ENCODE measurements around the gene MRPL12. TPM values are rescaled to one million over a fixed set of nuclear protein-coding genes. Genes with fewer than 3 reads are reported as not detected.
"Not testable (repeated sequence)": the region's sequence is repeated elsewhere in the genome, so short reads cannot be mapped to it uniquely, and the experiment has no call there.

Gene MRPL12
- total RNA-seq, 1 experiment from 2014 or later: 108 TPM

DNA sequence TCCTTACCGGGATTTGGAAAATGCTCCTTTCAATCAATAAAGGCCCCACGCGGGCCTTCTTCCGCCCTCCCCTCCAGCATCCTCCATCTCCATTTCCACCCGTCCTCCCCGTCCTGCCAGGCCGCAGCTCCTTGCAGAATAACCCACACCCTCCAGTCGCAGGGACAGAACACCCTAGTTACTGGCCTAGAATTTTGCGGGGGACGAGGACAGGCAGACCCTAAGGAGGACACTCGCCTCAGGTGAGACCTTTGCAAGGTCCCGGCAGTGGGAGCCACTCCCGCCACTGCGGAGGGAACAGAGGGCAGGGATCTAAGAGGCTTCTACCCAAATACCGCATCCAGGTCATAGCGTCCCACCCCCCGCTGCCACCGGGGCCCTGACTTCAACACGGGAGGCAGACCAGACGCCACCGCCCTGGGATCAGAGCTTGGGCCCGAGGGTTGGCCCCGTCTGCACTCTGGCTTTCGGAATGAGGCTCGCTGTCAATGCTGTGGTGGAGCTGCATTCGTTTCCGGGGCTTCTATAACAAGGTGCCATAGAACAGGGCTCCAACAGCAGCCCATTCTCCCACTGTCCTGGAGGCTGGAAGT is 35.7 kb downstream of the MRPL12 start:
- TF ChIP-seq EZH2phosphoT487 (IDR thresholded peaks at IDR 0.05; ENCODE audit: borderline replicate concordance, low read length) (no peak), EZH2 (IDR thresholded peaks at IDR 0.05; ENCODE audit: low read length, unreplicated experiment) (no peak)
- TF ChIP-seq, protein P1, sequence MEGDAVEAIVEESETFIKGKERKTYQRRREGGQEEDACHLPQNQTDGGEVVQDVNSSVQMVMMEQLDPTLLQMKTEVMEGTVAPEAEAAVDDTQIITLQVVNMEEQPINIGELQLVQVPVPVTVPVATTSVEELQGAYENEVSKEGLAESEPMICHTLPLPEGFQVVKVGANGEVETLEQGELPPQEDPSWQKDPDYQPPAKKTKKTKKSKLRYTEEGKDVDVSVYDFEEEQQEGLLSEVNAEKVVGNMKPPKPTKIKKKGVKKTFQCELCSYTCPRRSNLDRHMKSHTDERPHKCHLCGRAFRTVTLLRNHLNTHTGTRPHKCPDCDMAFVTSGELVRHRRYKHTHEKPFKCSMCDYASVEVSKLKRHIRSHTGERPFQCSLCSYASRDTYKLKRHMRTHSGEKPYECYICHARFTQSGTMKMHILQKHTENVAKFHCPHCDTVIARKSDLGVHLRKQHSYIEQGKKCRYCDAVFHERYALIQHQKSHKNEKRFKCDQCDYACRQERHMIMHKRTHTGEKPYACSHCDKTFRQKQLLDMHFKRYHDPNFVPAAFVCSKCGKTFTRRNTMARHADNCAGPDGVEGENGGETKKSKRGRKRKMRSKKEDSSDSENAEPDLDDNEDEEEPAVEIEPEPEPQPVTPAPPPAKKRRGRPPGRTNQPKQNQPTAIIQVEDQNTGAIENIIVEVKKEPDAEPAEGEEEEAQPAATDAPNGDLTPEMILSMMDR (conservative IDR thresholded peaks at IDR 0.05; ENCODE audit: low read depth, low read length): no peak
- Histone ChIP-seq H3K36me3 (ENCODE audit: low read depth, low read length) (no peaks in the 10 kb centered on the region), H3K9ac (ENCODE audit: low read length) (no peak overlapping the region), H4K20me1 (ENCODE audit: low read length) (no peaks in the 10 kb centered on the region), H3K9me3 (ENCODE audit: low read length) (no peaks in the 10 kb centered on the region), H3K79me2 (ENCODE audit: low read length) (no peaks in the 10 kb centered on the region), H3K4me2 (ENCODE audit: low read length) (no peak overlapping the region), H2AFZ (ENCODE audit: low read length) (no peak overlapping the region), H3K27me3 (ENCODE audit: low read length) (no peaks in the 10 kb centered on the region), H3K9me2 (replicated peaks; ENCODE audit: low read length) (no peaks in the 10 kb centered on the region), H3F3A (ENCODE audit: low read length, unreplicated experiment) (no peaks in the 10 kb centered on the region), H3K4me1 (ENCODE audit: insufficient read depth, low read length) (peaks cover 23% of the 10 kb centered on the region), H3K4me3 (ENCODE audit: low read length) (no peak overlapping the region), H3K27ac (ENCODE audit: low read length) (no peak overlapping the region)
- ChIA-PET CTCF (interaction anchor here (0.6 kb wide), 1 partner anchor 112 kb away, joined by 5 read pairs; no protein-coding TSS in a partner anchor), POLR2A (ENCODE audit: unreplicated experiment) (interaction anchor here (0.7 kb wide), 1 partner anchor 77 kb away, joined by 11 read pairs; no protein-coding TSS in a partner anchor)
- DNase-seq (no peak), ATAC-seq (no peak)
- no TSS peak for BruUV-seq (replicated peaks)
- intact Hi-C loops (cut with micrococcal nuclease): no loop called here

DNA sequence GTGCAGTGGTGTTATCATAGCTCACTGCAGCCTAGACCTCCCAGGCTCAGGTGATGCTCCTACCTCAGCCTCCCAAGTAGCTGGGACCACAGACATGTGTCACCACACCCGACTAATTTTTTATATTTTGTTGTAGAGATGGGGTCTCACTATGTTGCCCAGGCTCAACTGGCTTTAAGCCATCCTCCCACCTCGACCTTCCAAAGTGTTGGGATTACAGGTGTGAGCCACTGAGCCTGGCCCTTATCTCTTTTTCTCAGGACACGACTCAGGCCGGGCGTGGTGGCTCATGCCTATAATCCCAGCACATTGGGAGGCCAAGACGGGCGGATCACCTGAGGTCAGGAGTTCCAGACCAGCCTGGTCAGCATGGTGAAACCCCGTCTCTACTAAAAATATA is 36.4 kb downstream of the MRPL12 start:
- ChIA-PET CTCF (interaction anchor here (0.6 kb wide), 2 partner anchors 55 to 111 kb away, joined by 3 to 5 read pairs; no protein-coding TSS in a partner anchor), POLR2A (ENCODE audit: unreplicated experiment) (interaction anchor here (0.7 kb wide), 1 partner anchor 76 kb away, joined by 11 read pairs; no protein-coding TSS in a partner anchor)
- H2AFZ ChIP-seq (ENCODE audit: low read length); DNase-seq; BruUV-seq (replicated peaks); H3K79me2 ChIP-seq (ENCODE audit: low read length); H3K36me3 ChIP-seq (ENCODE audit: low read depth, low read length); H3K4me2 ChIP-seq (ENCODE audit: low read length); H3K9ac ChIP-seq (ENCODE audit: low read length); H3F3A ChIP-seq (ENCODE audit: low read length, unreplicated experiment); H3K27me3 ChIP-seq (ENCODE audit: low read length); ATAC-seq; H3K9me2 ChIP-seq (replicated peaks; ENCODE audit: low read length); H3K27ac ChIP-seq (ENCODE audit: low read length); intact Hi-C loops (cut with micrococcal nuclease); H3K4me3 ChIP-seq (ENCODE audit: low read length); H4K20me1 ChIP-seq (ENCODE audit: low read length); H3K9me3 ChIP-seq (ENCODE audit: low read length): not testable (repeated sequence)
- H3K4me1 ChIP-seq (ENCODE audit: insufficient read depth, low read length): peaks cover 16% of the 10 kb centered on the region; the same call in 1 of the 2 replicates

DNA sequence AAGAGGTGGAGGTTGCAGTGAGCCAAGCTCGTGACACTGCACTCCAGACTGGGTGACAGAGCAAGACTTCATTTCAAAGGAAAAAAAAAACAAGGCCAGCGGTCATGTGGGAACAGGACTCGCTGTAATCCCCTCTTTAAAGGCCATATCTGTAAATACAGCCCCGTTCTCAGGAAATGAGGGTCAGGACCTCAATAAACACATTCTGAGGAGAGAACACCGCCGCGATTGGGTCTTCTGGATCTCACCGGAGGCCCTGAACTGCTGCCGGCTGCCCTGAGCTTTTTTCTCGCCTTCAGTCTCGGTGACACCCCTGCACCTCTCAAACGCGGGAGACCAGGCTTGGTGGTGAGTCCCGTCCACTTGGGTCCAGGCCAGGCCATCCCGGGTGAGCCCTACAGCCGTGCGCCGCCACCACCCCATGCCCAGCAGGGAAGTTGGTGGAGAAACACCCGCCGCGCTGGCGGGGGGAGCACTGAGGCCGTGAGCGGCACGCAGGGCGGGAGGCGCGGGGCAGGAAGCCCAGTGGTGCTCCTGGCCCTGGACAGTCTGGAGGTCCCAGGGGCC is 37.3 kb downstream of the MRPL12 start:
- no peaks in the 10 kb centered on the region for H3K9me3 ChIP-seq (ENCODE audit: low read length)
- no peaks in the 10 kb centered on the region for H3K79me2 ChIP-seq (ENCODE audit: low read length)
- H3K4me3 ChIP-seq (ENCODE audit: low read length): no peak overlapping the region
- no peaks in the 10 kb centered on the region for H3F3A ChIP-seq (ENCODE audit: low read length, unreplicated experiment)
- no peak overlapping the region for H2AFZ ChIP-seq (ENCODE audit: low read length)
- ATAC-seq (no peak), DNase-seq (no peak)
- no TSS peak for BruUV-seq (replicated peaks)
- TF ChIP-seq EZH2phosphoT487 (IDR thresholded peaks at IDR 0.05; ENCODE audit: borderline replicate concordance, low read length) (no peak), EZH2 (IDR thresholded peaks at IDR 0.05; ENCODE audit: low read length, unreplicated experiment) (no peak)
- TF ChIP-seq, protein P1 (conservative IDR thresholded peaks at IDR 0.05; ENCODE audit: low read depth, low read length): no peak
- H3K27me3 ChIP-seq (ENCODE audit: low read length): no peaks in the 10 kb centered on the region
- no peaks in the 10 kb centered on the region for H4K20me1 ChIP-seq (ENCODE audit: low read length)
- H3K27ac ChIP-seq (ENCODE audit: low read length): no peak overlapping the region
- H3K9ac ChIP-seq (ENCODE audit: low read length): no peak overlapping the region
- no peak overlapping the region for H3K4me2 ChIP-seq (ENCODE audit: low read length)
- CTCF ChIA-PET: interaction anchor here (0.6 kb wide), 1 partner anchor 54 kb away, joined by 3 read pairs; no protein-coding TSS in a partner anchor
- H3K36me3 ChIP-seq (ENCODE audit: low read depth, low read length): no peaks in the 10 kb centered on the region
- H3K4me1 ChIP-seq (ENCODE audit: insufficient read depth, low read length): peaks cover 9% of the 10 kb centered on the region; the same call in 1 of the 2 replicates
- POLR2A ChIA-PET (ENCODE audit: unreplicated experiment): no interaction called here
- intact Hi-C loops (cut with micrococcal nuclease): no loop called here
- no peaks in the 10 kb centered on the region for H3K9me2 ChIP-seq (replicated peaks; ENCODE audit: low read length)

All from PC-3 (cell line).